Left ventricle myocardium inferior (tissue), 1 donor: Measurements from ENCODE around the gene IL26. TPM values are rescaled to one million over a fixed set of nuclear protein-coding genes. Genes with fewer than 3 reads are reported as not detected.

Experiments used
- DNase-seq: peaks from one replicate; pipeline ENCODE4 v3.0.0-alpha.2; 2020
- H3K27ac ChIP-seq: fragments of 200-600 bp; replicated peaks from 2 replicates; pipeline ENCODE4 v1.8.0; 2021
- H3K27me3 ChIP-seq: fragments of 200-600 bp; 2 replicates; pipeline ENCODE4 v1.8.0; 2021; ENCODE audit warnings: low read depth
- H3K36me3 ChIP-seq: fragments of 200-600 bp; 2 replicates; pipeline ENCODE4 v1.8.0; 2021
- H3K4me1 ChIP-seq: fragments of 200-600 bp; 2 replicates; pipeline ENCODE4 v1.8.0; 2021
- H3K4me3 ChIP-seq: fragments of 200-600 bp; 2 replicates; pipeline ENCODE4 v1.8.0; 2021; ENCODE audit warnings: mild to moderate bottlenecking, moderate library complexity
- H3K9me3 ChIP-seq: fragments of 200-600 bp; replicated peaks from 2 replicates; pipeline ENCODE4 v1.8.0; 2021
- intact Hi-C: fragments of 100-400 bp; cut with micrococcal nuclease; formaldehyde crosslinking; loops from one replicate; pipeline ENCODE4 v1.11.0; 2022
- total RNA-seq: library from RNA; stranded (reverse); fragmentation: NEBNext Ultra II Directional; extraction: Animal tissue kit (Norgen Biotek cat#: 25700); gene quantifications from one replicate; pipeline ENCODE4 v1.2.1, GENCODE V29; 2021
- TF ChIP-seq, protein P1 (sequence below): fragments of 200-600 bp; IDR thresholded peaks from 2 replicates; pipeline ENCODE4 v1.8.0; 2021; ENCODE audit warnings: antibody characterized with exemption, mild to moderate bottlenecking, borderline replicate concordance
- donor health status: DM: no; HTN: yes; CAD: no; lungs with severe emphysema.

IL26 gene
- total RNA-seq, 1 donor from 2014 or later, result not detected

- H3K9me3 ChIP-seq, result no peaks in the 10 kb centered on the region
- TF ChIP-seq, protein P1, sequence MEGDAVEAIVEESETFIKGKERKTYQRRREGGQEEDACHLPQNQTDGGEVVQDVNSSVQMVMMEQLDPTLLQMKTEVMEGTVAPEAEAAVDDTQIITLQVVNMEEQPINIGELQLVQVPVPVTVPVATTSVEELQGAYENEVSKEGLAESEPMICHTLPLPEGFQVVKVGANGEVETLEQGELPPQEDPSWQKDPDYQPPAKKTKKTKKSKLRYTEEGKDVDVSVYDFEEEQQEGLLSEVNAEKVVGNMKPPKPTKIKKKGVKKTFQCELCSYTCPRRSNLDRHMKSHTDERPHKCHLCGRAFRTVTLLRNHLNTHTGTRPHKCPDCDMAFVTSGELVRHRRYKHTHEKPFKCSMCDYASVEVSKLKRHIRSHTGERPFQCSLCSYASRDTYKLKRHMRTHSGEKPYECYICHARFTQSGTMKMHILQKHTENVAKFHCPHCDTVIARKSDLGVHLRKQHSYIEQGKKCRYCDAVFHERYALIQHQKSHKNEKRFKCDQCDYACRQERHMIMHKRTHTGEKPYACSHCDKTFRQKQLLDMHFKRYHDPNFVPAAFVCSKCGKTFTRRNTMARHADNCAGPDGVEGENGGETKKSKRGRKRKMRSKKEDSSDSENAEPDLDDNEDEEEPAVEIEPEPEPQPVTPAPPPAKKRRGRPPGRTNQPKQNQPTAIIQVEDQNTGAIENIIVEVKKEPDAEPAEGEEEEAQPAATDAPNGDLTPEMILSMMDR, result no peak
- H3K27me3 ChIP-seq, result peaks cover 57% of the 10 kb centered on the region
- H3K4me3 ChIP-seq, result no peak overlapping the region
- DNase-seq, result no peak
- H3K4me1 ChIP-seq, result no peaks in the 10 kb centered on the region
- intact Hi-C loops, result no loop called here
- no peak overlapping the region for H3K27ac ChIP-seq
- no peaks in the 10 kb centered on the region for H3K36me3 ChIP-seq
Measured at GRCh38 chr12:68203460-68203875, 22.1 kb downstream of the IL26 start.

GRCh38 chr12:68200854-68201253 lies 24.8 kb downstream of the IL26 start:
- no peak for DNase-seq
- Histone ChIP-seq H3K27ac (no peak overlapping the region), H3K36me3 (no peaks in the 10 kb centered on the region), H3K4me3 (no peak overlapping the region), H3K4me1 (no peaks in the 10 kb centered on the region), H3K27me3 (peaks cover 36% of the 10 kb centered on the region), H3K9me3 (no peaks in the 10 kb centered on the region)
- TF ChIP-seq, protein P1, result no peak
- intact Hi-C loops, result no loop called here

DNA sequence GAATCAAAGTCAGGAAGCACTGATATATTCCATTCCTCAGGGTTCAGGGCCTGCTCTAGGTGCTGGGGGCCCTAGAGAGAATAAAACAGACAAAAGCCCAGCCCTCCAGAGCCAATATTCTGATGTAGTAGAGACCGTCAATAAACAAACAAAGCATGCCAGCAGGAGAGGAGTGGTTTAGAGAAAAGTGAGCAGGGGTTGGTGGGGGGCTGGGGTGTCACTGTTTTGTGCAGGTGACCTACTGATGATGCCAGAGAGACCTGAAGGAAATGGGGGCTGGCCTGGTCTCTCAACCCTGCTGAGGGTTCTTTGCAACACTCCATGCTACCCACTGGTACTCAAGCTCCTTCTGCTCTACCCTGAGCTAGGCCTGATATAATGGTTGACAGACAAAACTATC lies 26.5 kb downstream of the IL26 start:
- TF ChIP-seq, protein P1, result no peak
- DNase-seq, result no peak
- H3K27me3 ChIP-seq, result peaks cover 18% of the 10 kb centered on the region
- no peaks in the 10 kb centered on the region for H3K4me1 ChIP-seq
- H3K36me3 ChIP-seq, result no peaks in the 10 kb centered on the region
- intact Hi-C loops, result no loop called here
- H3K4me3 ChIP-seq, result no peak overlapping the region
- H3K27ac ChIP-seq, result no peak overlapping the region
- no peaks in the 10 kb centered on the region for H3K9me3 ChIP-seq

- intact Hi-C loops, result no loop called here
- DNase-seq, result no peak
- Histone ChIP-seq H3K27me3 (peaks cover 13% of the 10 kb centered on the region), H3K9me3 (no peaks in the 10 kb centered on the region), H3K36me3 (no peaks in the 10 kb centered on the region), H3K4me3 (no peak overlapping the region), H3K4me1 (no peaks in the 10 kb centered on the region), H3K27ac (no peak overlapping the region)
- TF ChIP-seq, protein P1, result no peak
Measured at GRCh38 chr12:68198507-68199086, 27.0 kb downstream of the IL26 start.

DNA sequence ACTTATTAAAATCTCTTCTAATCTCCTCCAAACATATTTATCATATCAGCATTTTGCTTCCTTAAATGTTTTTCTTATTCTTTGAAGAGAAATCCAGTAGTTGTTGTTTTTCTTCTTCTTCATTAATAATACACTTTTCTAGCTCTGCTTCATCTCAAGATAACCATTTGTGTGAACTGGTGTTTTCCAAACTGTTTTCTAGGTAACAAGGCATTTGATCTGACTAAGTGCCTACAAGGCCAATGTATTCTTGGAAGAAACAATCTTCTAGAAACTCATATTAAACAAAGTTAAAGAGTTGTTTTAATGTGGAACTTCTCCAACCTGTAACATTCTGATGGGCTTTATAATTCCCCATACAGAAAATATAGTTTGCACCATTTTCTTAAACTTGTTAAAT lies 35.3 kb downstream of the IL26 start:
- no peak overlapping the region for H3K27ac ChIP-seq
- H3K4me3 ChIP-seq, result no peak overlapping the region
- intact Hi-C loops, result no loop called here

More for the DNA sequence above, 35.3 kb downstream of the IL26 start:
- DNase-seq, result no peak
- H3K4me1 ChIP-seq, result no peaks in the 10 kb centered on the region
- TF ChIP-seq, protein P1, result no peak
- H3K27me3 ChIP-seq, result peaks cover 13% of the 10 kb centered on the region
- no peaks in the 10 kb centered on the region for H3K36me3 ChIP-seq
- no peaks in the 10 kb centered on the region for H3K9me3 ChIP-seq
